Measurements from ENCODE around the gene SGCD.
"Not testable (repeated sequence)": the region's sequence is repeated elsewhere in the genome, so short reads cannot be mapped to it uniquely, and the experiment has no call there.

Gene SGCD

GRCh38 chr5:156597276-156597675, 270.3 kb downstream of the SGCD start:
- Histone ChIP-seq H3K27me3 (replicated peaks; ENCODE audit: control insufficient read depth, insufficient read depth, low read length) (no peaks in the 10 kb centered on the region), H3K9ac (ENCODE audit: low read length) (no peak overlapping the region), H3K9me3 (ENCODE audit: control insufficient read depth, low read length) (peaks cover 14% of the 10 kb centered on the region), H3K4me1 (ENCODE audit: control insufficient read depth, insufficient read depth, low read length) (peaks cover 9% of the 10 kb centered on the region), H3K4me3 (ENCODE audit: low read length) (no peak overlapping the region), H3K36me3 (ENCODE audit: control insufficient read depth, insufficient read depth, low read length, severe bottlenecking) (peaks cover 3% of the 10 kb centered on the region)
- DNase-seq (ENCODE audit: low read depth), result no peak

- no peaks in the 10 kb centered on the region for H3K36me3 ChIP-seq (ENCODE audit: control insufficient read depth, insufficient read depth, low read length, severe bottlenecking)
- peaks cover 30% of the 10 kb centered on the region for H3K9me3 ChIP-seq (ENCODE audit: control insufficient read depth, low read length)
- no peak for DNase-seq (ENCODE audit: low read depth)
- H3K9ac ChIP-seq (ENCODE audit: low read length), result no peak overlapping the region
- H3K27me3 ChIP-seq (replicated peaks; ENCODE audit: control insufficient read depth, insufficient read depth, low read length), result no peaks in the 10 kb centered on the region
- peaks cover 9% of the 10 kb centered on the region for H3K4me1 ChIP-seq (ENCODE audit: control insufficient read depth, insufficient read depth, low read length)
- H3K4me3 ChIP-seq (ENCODE audit: low read length), result no peak overlapping the region
Measured at GRCh38 chr5:156598964-156599363, 272.0 kb downstream of the SGCD start.

GRCh38 chr5:156610582-156610981, 283.6 kb downstream of the SGCD start:
- DNase-seq (ENCODE audit: low read depth); H3K36me3 ChIP-seq (ENCODE audit: control insufficient read depth, insufficient read depth, low read length, severe bottlenecking); H3K9ac ChIP-seq (ENCODE audit: low read length); H3K4me3 ChIP-seq (ENCODE audit: low read length); H3K4me1 ChIP-seq (ENCODE audit: control insufficient read depth, insufficient read depth, low read length); H3K27me3 ChIP-seq (replicated peaks; ENCODE audit: control insufficient read depth, insufficient read depth, low read length): not testable (repeated sequence)
- H3K9me3 ChIP-seq (ENCODE audit: control insufficient read depth, low read length), result peaks cover 10% of the 10 kb centered on the region

- H3K4me1 ChIP-seq (ENCODE audit: control insufficient read depth, insufficient read depth, low read length), result no peaks in the 10 kb centered on the region
- no peaks in the 10 kb centered on the region for H3K27me3 ChIP-seq (replicated peaks; ENCODE audit: control insufficient read depth, insufficient read depth, low read length)
- H3K9ac ChIP-seq (ENCODE audit: low read length), result no peak overlapping the region
- no peak for DNase-seq (ENCODE audit: low read depth)
- peaks cover 10% of the 10 kb centered on the region for H3K9me3 ChIP-seq (ENCODE audit: control insufficient read depth, low read length)
- H3K4me3 ChIP-seq (ENCODE audit: low read length), result no peak overlapping the region
- no peaks in the 10 kb centered on the region for H3K36me3 ChIP-seq (ENCODE audit: control insufficient read depth, insufficient read depth, low read length, severe bottlenecking)
Measured at GRCh38 chr5:156615901-156616300, 288.9 kb downstream of the SGCD start.

GRCh38 chr5:156617426-156617825, 290.5 kb downstream of the SGCD start:
- H3K9me3 ChIP-seq (ENCODE audit: control insufficient read depth, low read length), result no peaks in the 10 kb centered on the region
- H3K27me3 ChIP-seq (replicated peaks; ENCODE audit: control insufficient read depth, insufficient read depth, low read length), result no peaks in the 10 kb centered on the region
- DNase-seq (ENCODE audit: low read depth), result no peak
- no peaks in the 10 kb centered on the region for H3K36me3 ChIP-seq (ENCODE audit: control insufficient read depth, insufficient read depth, low read length, severe bottlenecking)
- H3K4me3 ChIP-seq (ENCODE audit: low read length), result no peak overlapping the region
- H3K4me1 ChIP-seq (ENCODE audit: control insufficient read depth, insufficient read depth, low read length), result no peaks in the 10 kb centered on the region
- H3K9ac ChIP-seq (ENCODE audit: low read length), result no peak overlapping the region

GRCh38 chr5:156618601-156619000, 291.6 kb downstream of the SGCD start:
- Histone ChIP-seq H3K4me3 (ENCODE audit: low read length) (no peak overlapping the region), H3K9me3 (ENCODE audit: control insufficient read depth, low read length) (no peaks in the 10 kb centered on the region), H3K27me3 (replicated peaks; ENCODE audit: control insufficient read depth, insufficient read depth, low read length) (no peaks in the 10 kb centered on the region), H3K4me1 (ENCODE audit: control insufficient read depth, insufficient read depth, low read length) (no peaks in the 10 kb centered on the region), H3K9ac (ENCODE audit: low read length) (no peak overlapping the region), H3K36me3 (ENCODE audit: control insufficient read depth, insufficient read depth, low read length, severe bottlenecking) (no peaks in the 10 kb centered on the region)
- DNase-seq (ENCODE audit: low read depth), result no peak

GRCh38 chr5:156621719-156622118, 294.8 kb downstream of the SGCD start:
- H3K9me3 ChIP-seq (ENCODE audit: control insufficient read depth, low read length), result no peaks in the 10 kb centered on the region
- H3K9ac ChIP-seq (ENCODE audit: low read length), result no peak overlapping the region
- no peaks in the 10 kb centered on the region for H3K36me3 ChIP-seq (ENCODE audit: control insufficient read depth, insufficient read depth, low read length, severe bottlenecking)
- DNase-seq (ENCODE audit: low read depth), result no peak
- no peaks in the 10 kb centered on the region for H3K27me3 ChIP-seq (replicated peaks; ENCODE audit: control insufficient read depth, insufficient read depth, low read length)
- no peak overlapping the region for H3K4me3 ChIP-seq (ENCODE audit: low read length)
- no peaks in the 10 kb centered on the region for H3K4me1 ChIP-seq (ENCODE audit: control insufficient read depth, insufficient read depth, low read length)

GRCh38 chr5:156623381-156624040, 296.5 kb downstream of the SGCD start:
- DNase-seq (ENCODE audit: low read depth), result no peak
- no peaks in the 10 kb centered on the region for H3K4me1 ChIP-seq (ENCODE audit: control insufficient read depth, insufficient read depth, low read length)
- no peak overlapping the region for H3K9ac ChIP-seq (ENCODE audit: low read length)

GRCh38 chr5:156624686-156625085, 297.7 kb downstream of the SGCD start:
- no peaks in the 10 kb centered on the region for H3K9me3 ChIP-seq (ENCODE audit: control insufficient read depth, low read length)
- H3K27me3 ChIP-seq (replicated peaks; ENCODE audit: control insufficient read depth, insufficient read depth, low read length), result no peaks in the 10 kb centered on the region
- no peaks in the 10 kb centered on the region for H3K36me3 ChIP-seq (ENCODE audit: control insufficient read depth, insufficient read depth, low read length, severe bottlenecking)
- H3K9ac ChIP-seq (ENCODE audit: low read length), result no peak overlapping the region
- DNase-seq (ENCODE audit: low read depth), result no peak
- H3K4me1 ChIP-seq (ENCODE audit: control insufficient read depth, insufficient read depth, low read length), result no peaks in the 10 kb centered on the region
- no peak overlapping the region for H3K4me3 ChIP-seq (ENCODE audit: low read length)

More at GRCh38 chr5:156623381-156624040, 296.5 kb downstream of the SGCD start:
- Histone ChIP-seq H3K9me3 (ENCODE audit: control insufficient read depth, low read length) (no peaks in the 10 kb centered on the region), H3K36me3 (ENCODE audit: control insufficient read depth, insufficient read depth, low read length, severe bottlenecking) (no peaks in the 10 kb centered on the region), H3K4me3 (ENCODE audit: low read length) (no peak overlapping the region), H3K27me3 (replicated peaks; ENCODE audit: control insufficient read depth, insufficient read depth, low read length) (no peaks in the 10 kb centered on the region)

- DNase-seq (ENCODE audit: low read depth), result no peak
- Histone ChIP-seq H3K27me3 (replicated peaks; ENCODE audit: control insufficient read depth, insufficient read depth, low read length) (no peaks in the 10 kb centered on the region), H3K9ac (ENCODE audit: low read length) (no peak overlapping the region), H3K9me3 (ENCODE audit: control insufficient read depth, low read length) (no peaks in the 10 kb centered on the region), H3K36me3 (ENCODE audit: control insufficient read depth, insufficient read depth, low read length, severe bottlenecking) (no peaks in the 10 kb centered on the region), H3K4me3 (ENCODE audit: low read length) (no peak overlapping the region), H3K4me1 (ENCODE audit: control insufficient read depth, insufficient read depth, low read length) (no peaks in the 10 kb centered on the region)
Measured at GRCh38 chr5:156628421-156628820, 301.5 kb downstream of the SGCD start.

GRCh38 chr5:156631005-156631404, 304.0 kb downstream of the SGCD start:
- Histone ChIP-seq H3K9ac (ENCODE audit: low read length) (no peak overlapping the region), H3K27me3 (replicated peaks; ENCODE audit: control insufficient read depth, insufficient read depth, low read length) (no peaks in the 10 kb centered on the region), H3K9me3 (ENCODE audit: control insufficient read depth, low read length) (no peaks in the 10 kb centered on the region), H3K36me3 (ENCODE audit: control insufficient read depth, insufficient read depth, low read length, severe bottlenecking) (no peaks in the 10 kb centered on the region), H3K4me1 (ENCODE audit: control insufficient read depth, insufficient read depth, low read length) (no peaks in the 10 kb centered on the region), H3K4me3 (ENCODE audit: low read length) (no peak overlapping the region)
- no peak for DNase-seq (ENCODE audit: low read depth)

- Histone ChIP-seq H3K27me3 (replicated peaks; ENCODE audit: control insufficient read depth, insufficient read depth, low read length) (no peaks in the 10 kb centered on the region), H3K4me3 (ENCODE audit: low read length) (no peak overlapping the region), H3K4me1 (ENCODE audit: control insufficient read depth, insufficient read depth, low read length) (no peaks in the 10 kb centered on the region), H3K9ac (ENCODE audit: low read length) (no peak overlapping the region), H3K36me3 (ENCODE audit: control insufficient read depth, insufficient read depth, low read length, severe bottlenecking) (no peaks in the 10 kb centered on the region), H3K9me3 (ENCODE audit: control insufficient read depth, low read length) (no peaks in the 10 kb centered on the region)
- no peak for DNase-seq (ENCODE audit: low read depth)
Measured at GRCh38 chr5:156634301-156634700, 307.3 kb downstream of the SGCD start.

Data from adipocyte (in vitro differentiated cells).